HCT116 (cell line): ENCODE results near the gene PRR16. TPM values are rescaled to one million over a fixed set of nuclear protein-coding genes. Genes with fewer than 3 reads are reported as not detected.

Experiments used
- ATAC-seq: fragments of 200-7000 bp; cut with Tn5 transposase; 2 replicates; pipeline ENCODE4 v1.9.1; 2020; ENCODE audit warnings: mild to moderate bottlenecking, moderate library complexity
- BruUV-seq: library from RNA; stranded (reverse); fragments of 400-500 nt; replicated peaks from 2 replicates; lab custom pipeline; 2021; lab: Mats Ljungman, UMichigan
- CTCF ChIA-PET: fragments of 300-600 bp; sonication (Branson Sonifier 250); formaldehyde crosslinking; loops from one replicate; lab custom pipeline; 2021; ENCODE audit warnings: antibody characterized with exemption; lab: Charles Lee
- POLR2A ChIA-PET: fragments of 300-600, 350-600 bp; sonication (Branson Sonifier 250); formaldehyde crosslinking; loops from one replicate; lab custom pipeline; 2021; ENCODE audit warnings: antibody characterized with exemption; lab: Charles Lee
- RAD21 ChIA-PET, 2 experiments: fragments of 300-600 bp; sonication (Branson Sonifier 250); formaldehyde crosslinking; loops; one replicate each; lab custom pipeline; 2023; ENCODE audit warnings: low total read pairs in 2 of 2; ENCODE audit not compliant: uncharacterized antibody in 2 of 2, unreplicated experiment in 2 of 2, low non-redundant PET in 1 of 2; lab: Charles Lee
- DNase-seq: peaks from one replicate; pipeline ENCODE4 v3.0.0-alpha.2; 2010; ENCODE audit warnings: low read depth, low spot score
- H2AFZ ChIP-seq: fragments of 200-600 bp; shearing (Covaris generic), sonication (generic); 2 replicates; pipeline ENCODE4 v1.6.1; 2017; ENCODE audit warnings: low read depth, mixed run types, mixed read lengths, antibody characterized with exemption, low read length; ENCODE audit not compliant: poor library complexity, severe bottlenecking
- H3K27ac ChIP-seq: 2 replicates; pipeline ENCODE4 v1.5.1; 2012; ENCODE audit warnings: low read depth, low read length
- H3K27me3 ChIP-seq: fragments of 200-600 bp; sonication (generic); 2 replicates; pipeline ENCODE4 v1.6.1; 2016; ENCODE audit warnings: mixed run types, low read length, mixed read lengths; ENCODE audit not compliant: insufficient read depth
- H3K36me3 ChIP-seq, 2 experiments: fragments of 200-500 bp in 1 of 2; fragments of 200-600 bp in 1 of 2; sonication (Bioruptor generic) in 1 of 2; sonication (generic) in 1 of 2; 2 replicates each; pipeline versions ENCODE4 v1.5.1 to v1.6.1; 2014 to 2016; ENCODE audit warnings: low read length in 2 of 2, inconsistent platforms in 1 of 2, mixed read lengths in 1 of 2, mixed run types in 1 of 2; ENCODE audit not compliant: insufficient read depth in 2 of 2, control insufficient read depth in 1 of 2
- H3K4me1 ChIP-seq, 2 experiments: fragments of 200-600 bp in 1 of 2; sonication (generic) in 1 of 2; 2 replicates each; pipeline versions ENCODE4 v1.5.1 to v1.6.1; 2012 to 2017; ENCODE audit warnings: low read length in 2 of 2, inconsistent platforms in 1 of 2, mild to moderate bottlenecking in 1 of 2, mixed read lengths in 1 of 2, mixed run types in 1 of 2, moderate library complexity in 1 of 2; ENCODE audit not compliant: insufficient read depth in 2 of 2, control insufficient read depth in 1 of 2
- H3K4me2 ChIP-seq: fragments of 200-600 bp; sonication (generic); 2 replicates; pipeline ENCODE4 v1.6.1; 2017; ENCODE audit warnings: mixed run types, low read length, mixed read lengths
- H3K4me3 ChIP-seq, 2 experiments: fragments of 200-600 bp in 1 of 2; sonication (generic) in 1 of 2; replicated peaks in 1 of 2; 2 replicates each; pipeline ENCODE4 v1.5.1; 2011 to 2016; ENCODE audit warnings: low read length in 2 of 2, control low read depth in 1 of 2, low read depth in 1 of 2, mild to moderate bottlenecking in 1 of 2, mixed read lengths in 1 of 2, mixed run types in 1 of 2
- H3K79me2 ChIP-seq: fragments of 200-600 bp; sonication (generic); 2 replicates; pipeline ENCODE4 v1.6.1; 2017; ENCODE audit warnings: mild to moderate bottlenecking, mixed run types, low read length, moderate library complexity, mixed read lengths; ENCODE audit not compliant: insufficient read depth
- H3K9ac ChIP-seq: fragments of 200-600 bp; sonication (generic); 2 replicates; pipeline ENCODE4 v1.6.1; 2016; ENCODE audit warnings: low read length, mixed read lengths
- H3K9me2 ChIP-seq: fragments of 200-600 bp; sonication (generic), shearing (Covaris generic); 2 replicates; pipeline ENCODE4 v1.6.1; 2017; ENCODE audit warnings: mixed run types, mild to moderate bottlenecking, moderate library complexity; ENCODE audit not compliant: insufficient read depth
- H3K9me3 ChIP-seq, 2 experiments: fragments of 200-500 bp in 1 of 2; fragments of 200-600 bp in 1 of 2; sonication (Bioruptor generic) in 1 of 2; sonication (generic) in 1 of 2; 2 replicates each; pipeline ENCODE4 v1.6.1; 2014 to 2017; ENCODE audit warnings: low read length in 2 of 2, mixed read lengths in 2 of 2, inconsistent platforms in 1 of 2, low read depth in 1 of 2, mild to moderate bottlenecking in 1 of 2, mixed run types in 1 of 2, moderate library complexity in 1 of 2; ENCODE audit not compliant: control insufficient read depth in 1 of 2, insufficient read depth in 1 of 2
- H4K20me1 ChIP-seq: fragments of 200-600 bp; sonication (generic), shearing (Covaris generic); 2 replicates; pipeline ENCODE4 v1.6.1; 2017; ENCODE audit warnings: mixed run types, mild to moderate bottlenecking, moderate library complexity; ENCODE audit not compliant: insufficient read depth
- EGR1 ChIP-seq: IDR thresholded peaks from 2 replicates; pipeline ENCODE4 v1.6.1; 2012; ENCODE audit warnings: low read depth
- FOSL1 ChIP-seq: IDR thresholded peaks from 2 replicates; pipeline ENCODE4 v1.6.1; 2012; ENCODE audit warnings: low read depth
- JUND ChIP-seq: IDR thresholded peaks from 2 replicates; pipeline ENCODE4 v1.6.1; 2012
- POLR2A ChIP-seq: IDR thresholded peaks from 2 replicates; pipeline ENCODE4 v1.7.0; 2011; ENCODE audit warnings: borderline replicate concordance; ENCODE audit not compliant: insufficient read depth, insufficient read length; ENCODE audit errors: extremely low read depth
- RAD21 ChIP-seq: IDR thresholded peaks from 2 replicates; pipeline ENCODE4 v1.6.1; 2012; ENCODE audit warnings: low read depth, mild to moderate bottlenecking
- SIN3A ChIP-seq: IDR thresholded peaks from 2 replicates; pipeline ENCODE4 v1.6.1; 2012; ENCODE audit warnings: low read depth
- ZNF274 ChIP-seq: fragments of 200-500 bp; sonication (Bioruptor generic); IDR thresholded peaks from 2 replicates; pipeline ENCODE4 v1.6.1; 2014; ENCODE audit warnings: mild to moderate bottlenecking, low read depth, low read length, inconsistent platforms
- intact Hi-C: fragments of 100-400 bp; cut with micrococcal nuclease; formaldehyde crosslinking; loops from 2 replicates; pipeline ENCODE4 v1.10.0; 2022
- total RNA-seq: library from RNA; stranded (reverse); gene quantifications from one replicate; pipeline ENCODE4 v1.2.1, GENCODE V29; 2021; ENCODE audit not compliant: unreplicated experiment
- TF ChIP-seq, protein P1 (sequence below): IDR thresholded peaks from 2 replicates; pipeline ENCODE4 v1.6.1; 2012
- TF ChIP-seq, protein P2 (sequence below): IDR thresholded peaks from 2 replicates; pipeline ENCODE4 v1.6.1; 2011; ENCODE audit warnings: mild to moderate bottlenecking, low read length, moderate library complexity; ENCODE audit not compliant: insufficient replicate concordance; ENCODE audit errors: extremely low read depth
- TF ChIP-seq, protein P3 (sequence below), 3 experiments: fragments of 200-600 bp in 1 of 3; sonication (generic) in 1 of 3; IDR thresholded peaks in 2 of 3; conservative IDR thresholded peaks in 1 of 3; 2 replicates each; pipeline ENCODE4 v1.5.1; 2012 to 2017; ENCODE audit warnings: low read depth in 2 of 3, low read length in 2 of 3, antibody characterized with exemption in 1 of 3, borderline replicate concordance in 1 of 3, control low read depth in 1 of 3, mild to moderate bottlenecking in 1 of 3, mixed read lengths in 1 of 3, mixed run types in 1 of 3, moderate library complexity in 1 of 3; ENCODE audit not compliant: insufficient read depth in 1 of 3

Gene PRR16
- total RNA-seq, 1 experiment from 2014 or later, result 0.42 TPM

DNA sequence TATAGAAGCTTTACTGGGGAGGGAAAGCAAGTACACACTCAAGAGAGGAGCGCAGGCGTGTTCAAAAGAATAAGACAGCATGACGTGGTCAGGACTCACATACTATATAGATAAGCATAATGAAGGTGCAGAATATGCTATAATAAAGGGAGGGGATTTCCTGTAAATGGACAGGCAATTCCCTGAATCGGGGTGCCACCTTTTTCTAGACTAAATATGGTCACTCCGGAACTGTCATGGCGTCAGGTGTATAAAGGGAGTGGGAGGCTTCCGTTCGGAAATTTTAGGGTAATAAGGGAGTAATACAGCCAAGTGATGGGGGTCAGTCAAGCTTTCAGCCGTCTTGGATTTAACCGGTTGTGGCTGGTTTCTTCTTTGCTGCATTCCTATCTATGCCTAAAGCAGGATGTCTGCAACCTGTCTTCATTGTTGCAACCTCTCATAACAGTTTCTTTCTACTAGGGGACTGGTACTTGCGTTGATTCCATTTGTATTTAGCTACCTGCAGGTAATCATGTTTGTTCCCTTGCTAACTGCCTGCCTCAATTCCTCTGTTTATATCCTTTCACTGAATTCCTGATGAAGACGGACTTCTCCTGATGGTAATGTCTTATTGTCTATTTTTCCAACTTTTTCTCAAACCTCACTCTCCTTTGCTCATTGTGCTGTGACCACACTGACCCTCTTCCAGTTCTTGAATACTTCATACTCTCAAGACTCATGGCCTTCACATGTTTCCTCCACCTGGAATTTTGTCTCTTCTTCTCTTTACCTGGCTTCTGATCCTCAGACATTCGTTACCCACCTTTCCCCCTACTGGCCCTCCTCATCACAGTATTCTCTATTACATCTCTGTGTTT, 48.9 kb downstream of the PRR16 start:
- TF ChIP-seq RAD21 (no peak), POLR2A (no peak), ZNF274 (no peak), SIN3A (no peak), FOSL1 (no peak), JUND (no peak), EGR1 (no peak)
- TF ChIP-seq, protein P1, sequence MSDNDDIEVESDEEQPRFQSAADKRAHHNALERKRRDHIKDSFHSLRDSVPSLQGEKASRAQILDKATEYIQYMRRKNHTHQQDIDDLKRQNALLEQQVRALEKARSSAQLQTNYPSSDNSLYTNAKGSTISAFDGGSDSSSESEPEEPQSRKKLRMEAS, result no peak
- TF ChIP-seq, protein P2, sequence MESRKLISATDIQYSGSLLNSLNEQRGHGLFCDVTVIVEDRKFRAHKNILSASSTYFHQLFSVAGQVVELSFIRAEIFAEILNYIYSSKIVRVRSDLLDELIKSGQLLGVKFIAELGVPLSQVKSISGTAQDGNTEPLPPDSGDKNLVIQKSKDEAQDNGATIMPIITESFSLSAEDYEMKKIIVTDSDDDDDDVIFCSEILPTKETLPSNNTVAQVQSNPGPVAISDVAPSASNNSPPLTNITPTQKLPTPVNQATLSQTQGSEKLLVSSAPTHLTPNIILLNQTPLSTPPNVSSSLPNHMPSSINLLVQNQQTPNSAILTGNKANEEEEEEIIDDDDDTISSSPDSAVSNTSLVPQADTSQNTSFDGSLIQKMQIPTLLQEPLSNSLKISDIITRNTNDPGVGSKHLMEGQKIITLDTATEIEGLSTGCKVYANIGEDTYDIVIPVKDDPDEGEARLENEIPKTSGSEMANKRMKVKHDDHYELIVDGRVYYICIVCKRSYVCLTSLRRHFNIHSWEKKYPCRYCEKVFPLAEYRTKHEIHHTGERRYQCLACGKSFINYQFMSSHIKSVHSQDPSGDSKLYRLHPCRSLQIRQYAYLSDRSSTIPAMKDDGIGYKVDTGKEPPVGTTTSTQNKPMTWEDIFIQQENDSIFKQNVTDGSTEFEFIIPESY, result no peak
- TF ChIP-seq, protein P3, sequence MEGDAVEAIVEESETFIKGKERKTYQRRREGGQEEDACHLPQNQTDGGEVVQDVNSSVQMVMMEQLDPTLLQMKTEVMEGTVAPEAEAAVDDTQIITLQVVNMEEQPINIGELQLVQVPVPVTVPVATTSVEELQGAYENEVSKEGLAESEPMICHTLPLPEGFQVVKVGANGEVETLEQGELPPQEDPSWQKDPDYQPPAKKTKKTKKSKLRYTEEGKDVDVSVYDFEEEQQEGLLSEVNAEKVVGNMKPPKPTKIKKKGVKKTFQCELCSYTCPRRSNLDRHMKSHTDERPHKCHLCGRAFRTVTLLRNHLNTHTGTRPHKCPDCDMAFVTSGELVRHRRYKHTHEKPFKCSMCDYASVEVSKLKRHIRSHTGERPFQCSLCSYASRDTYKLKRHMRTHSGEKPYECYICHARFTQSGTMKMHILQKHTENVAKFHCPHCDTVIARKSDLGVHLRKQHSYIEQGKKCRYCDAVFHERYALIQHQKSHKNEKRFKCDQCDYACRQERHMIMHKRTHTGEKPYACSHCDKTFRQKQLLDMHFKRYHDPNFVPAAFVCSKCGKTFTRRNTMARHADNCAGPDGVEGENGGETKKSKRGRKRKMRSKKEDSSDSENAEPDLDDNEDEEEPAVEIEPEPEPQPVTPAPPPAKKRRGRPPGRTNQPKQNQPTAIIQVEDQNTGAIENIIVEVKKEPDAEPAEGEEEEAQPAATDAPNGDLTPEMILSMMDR (IDR thresholded peaks at IDR 0.05 in 2 of 3, conservative IDR thresholded peaks at IDR 0.05 in 1 of 3; ENCODE audit: borderline replicate concordance in 1 of 3, insufficient read depth in 1 of 3, low read depth in 2 of 3, low read length in 2 of 3), result no peak
- ATAC-seq (no peak), DNase-seq (no peak)
- BruUV-seq, result no TSS peak
- Histone ChIP-seq H3K9me3 (no peaks in the 10 kb centered on the region), H3K4me1 (no peaks in the 10 kb centered on the region), H3K4me2 (no peak overlapping the region), H3K4me3 (no peak overlapping the region), H3K27ac (no peak overlapping the region), H3K9me2 (no peaks in the 10 kb centered on the region), H3K9ac (no peak overlapping the region), H2AFZ (no peak overlapping the region), H3K79me2 (no peaks in the 10 kb centered on the region), H3K36me3 (no peaks in the 10 kb centered on the region), H4K20me1 (no peaks in the 10 kb centered on the region), H3K27me3 (no peaks in the 10 kb centered on the region)
- ChIA-PET POLR2A (no interaction called here), RAD21 (no interaction called here), CTCF (no interaction called here)
- intact Hi-C loops, result no loop called here
